GM19438 (cell line): ENCODE results near the gene MECP2.

ENCODE experiments used
- ATAC-seq: cut with Tn5 transposase; IDR thresholded peaks from one replicate; pipeline ENCODE4 v1.9.1; 2021; ENCODE audit warnings: low read depth; ENCODE audit not compliant: unreplicated experiment

Gene MECP2

DNA sequence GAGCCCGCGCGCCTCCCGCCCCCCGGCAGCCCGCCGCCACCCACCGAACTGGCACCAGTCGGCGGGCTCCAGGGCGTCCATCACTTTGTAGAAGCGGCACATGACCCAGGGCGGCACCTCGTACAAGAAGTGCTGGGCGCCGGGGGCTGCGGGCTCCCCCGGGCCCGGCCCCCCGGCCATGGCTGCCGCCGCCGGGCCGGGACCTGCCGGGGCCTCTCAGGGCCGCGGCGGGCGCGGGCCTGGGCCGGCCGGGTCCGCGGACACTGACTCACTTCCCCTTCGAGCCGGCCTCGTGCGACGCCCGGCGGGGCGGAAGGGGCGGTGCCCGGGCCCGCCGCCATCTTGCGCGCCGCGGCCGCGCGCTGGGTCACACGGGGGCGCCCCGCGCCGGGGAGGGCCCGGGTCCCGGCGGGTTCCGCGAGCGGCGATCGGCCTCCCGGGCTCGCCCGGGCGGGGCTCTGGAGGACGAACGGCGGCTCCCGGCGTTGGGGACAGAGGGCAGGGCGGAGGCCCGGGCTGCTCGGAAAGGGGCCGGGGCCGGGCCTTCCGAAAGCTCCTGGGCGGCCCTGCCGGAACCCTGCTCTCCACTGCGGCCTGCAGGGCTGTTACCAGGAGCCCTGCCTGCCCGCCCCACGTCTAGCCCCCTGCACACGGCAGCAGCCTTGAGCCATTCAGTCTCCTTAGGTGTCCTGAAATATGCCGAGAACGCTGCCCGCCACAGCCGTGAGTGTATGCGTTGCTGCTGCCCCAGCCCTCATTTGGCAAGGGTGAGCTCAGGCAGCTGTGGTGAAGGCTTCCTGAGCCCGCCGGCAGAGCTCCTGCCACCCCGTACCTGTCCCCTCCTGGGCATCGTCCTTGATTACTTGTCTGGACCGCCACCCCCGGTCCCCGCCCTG, 77.6 kb downstream of the MECP2 start, which contains the start of gene IRAK1:
IRAK1 (minus strand) TSS at position 270 of the 896 bp plus-strand sequence; CDS start at position 180, 90 bp downstream.
- no peak for ATAC-seq

DNA sequence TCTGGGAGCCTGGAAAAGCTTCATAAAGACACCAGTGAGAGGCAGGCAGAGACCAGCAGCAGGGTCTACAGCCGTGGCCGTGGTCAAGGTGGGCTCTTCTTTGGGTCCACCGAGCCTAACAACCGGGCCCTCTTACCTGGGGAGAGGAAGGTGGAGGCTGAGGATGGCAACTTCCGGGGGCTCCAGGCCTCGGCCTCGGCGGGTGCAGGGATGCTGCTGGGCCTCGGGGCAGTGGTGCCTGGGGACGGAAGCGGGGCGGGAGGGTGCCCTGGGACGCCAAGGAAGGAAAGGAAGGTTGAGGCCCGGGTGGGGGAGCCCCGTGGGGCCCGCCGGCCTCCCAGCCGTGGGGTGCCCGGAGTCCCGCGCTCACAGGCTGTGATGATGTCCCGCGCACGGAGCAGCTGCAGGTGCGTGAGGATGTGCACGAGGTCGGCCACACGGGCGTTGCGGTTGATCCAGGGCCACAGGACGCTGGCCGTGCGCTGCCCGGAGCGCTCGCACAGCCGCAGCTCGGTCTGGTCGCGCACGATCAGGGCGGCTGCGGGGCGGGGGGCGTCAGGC, 78.4 kb downstream of the MECP2 start:
- no peak for ATAC-seq

GRCh38 chrX:154018518-154019060, 78.9 kb downstream of the MECP2 start:
- ATAC-seq = no peak

DNA sequence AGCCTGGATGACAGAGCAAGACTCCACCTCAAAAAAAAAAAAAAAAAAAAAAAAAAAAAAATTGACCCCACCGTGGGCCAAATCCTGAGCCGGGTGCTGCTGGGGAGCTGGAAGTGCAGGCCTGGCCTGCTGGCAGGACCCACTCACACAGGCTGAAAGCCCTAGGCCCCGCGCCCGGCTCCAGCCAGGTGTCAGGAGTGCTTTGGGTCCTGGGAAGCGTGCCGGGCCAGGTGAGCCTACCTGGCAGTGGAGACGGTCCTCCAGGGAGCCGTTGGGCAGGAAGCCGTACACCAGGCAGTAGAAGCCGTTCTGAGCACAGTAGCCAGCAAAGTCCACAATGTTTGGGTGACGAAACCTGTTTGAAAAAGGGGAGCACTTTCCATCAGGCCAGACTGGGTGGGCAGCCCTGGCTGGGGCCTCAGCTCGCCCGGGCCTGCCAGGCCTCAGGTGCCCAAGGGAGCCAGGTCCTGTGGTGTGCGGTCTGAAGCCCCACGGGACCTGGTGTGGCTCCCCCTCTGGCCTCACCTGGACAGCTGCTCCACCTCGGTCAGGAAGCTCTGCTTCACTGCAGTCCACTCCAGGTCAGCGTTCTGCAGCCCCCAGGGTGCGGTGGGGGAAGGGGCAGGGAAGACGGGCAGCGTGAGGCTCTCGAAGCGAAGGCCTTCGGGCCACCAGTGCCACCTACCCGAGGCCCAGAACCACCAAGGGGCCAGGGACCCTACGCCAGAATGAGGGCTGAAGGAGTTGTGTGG, 79.6 kb downstream of the MECP2 start:
- no peak for ATAC-seq

- no peak for ATAC-seq
These were observed 81.0 kb downstream of the MECP2 start for GRCh38 chrX:154016366-154017076.

GRCh38 chrX:154015581-154016264, 81.8 kb downstream of the MECP2 start:
- ATAC-seq = no peak

DNA sequence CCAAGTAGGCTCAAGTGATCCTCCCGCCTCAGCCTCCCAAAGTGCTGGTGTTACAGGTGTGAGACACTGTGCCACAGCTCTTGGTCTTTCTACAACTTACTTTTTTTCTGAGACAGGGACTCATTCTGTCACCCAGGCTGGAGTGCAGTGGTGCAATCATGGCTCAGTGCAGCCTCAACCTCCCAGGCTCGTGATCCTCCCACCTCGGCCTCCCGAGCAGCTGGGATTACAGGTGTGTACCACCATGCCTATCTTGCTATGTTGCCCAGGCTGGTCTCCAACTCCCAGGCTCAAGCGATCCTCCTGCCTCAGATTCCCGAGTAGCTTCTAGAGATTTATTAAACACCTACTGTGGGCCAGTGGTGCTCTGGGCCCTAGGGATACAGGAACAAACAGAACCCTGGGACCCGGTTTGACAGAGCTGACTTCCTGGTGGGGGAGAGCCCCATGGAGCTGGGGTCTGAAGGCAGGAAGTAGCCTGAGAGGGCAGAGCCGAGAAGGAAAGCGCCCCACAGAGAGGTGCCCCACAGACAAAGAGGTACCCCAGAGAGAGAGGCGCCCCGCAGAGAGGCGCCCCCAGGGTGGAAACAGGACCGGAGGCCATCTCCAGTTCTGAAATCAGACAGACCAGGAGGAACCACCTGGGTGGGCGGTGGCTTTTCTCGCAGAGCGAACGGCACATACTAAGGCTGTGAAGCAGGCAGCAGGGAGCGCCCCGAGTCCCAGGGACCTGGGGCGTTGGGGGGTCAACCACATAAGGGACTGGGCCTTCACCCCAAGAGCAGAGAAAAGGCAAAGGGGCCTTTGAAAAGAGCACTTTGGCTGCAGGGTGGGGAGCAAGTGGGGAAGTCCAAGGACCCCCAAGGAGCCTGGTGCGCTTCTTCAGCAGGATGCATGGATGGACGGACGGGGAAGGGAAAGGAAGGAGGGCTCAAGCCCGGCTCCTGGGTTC, 82.8 kb downstream of the MECP2 start:
- no peak for ATAC-seq

- ATAC-seq = no peak
These were observed 83.7 kb downstream of the MECP2 start for GRCh38 chrX:154013614-154014360.

DNA sequence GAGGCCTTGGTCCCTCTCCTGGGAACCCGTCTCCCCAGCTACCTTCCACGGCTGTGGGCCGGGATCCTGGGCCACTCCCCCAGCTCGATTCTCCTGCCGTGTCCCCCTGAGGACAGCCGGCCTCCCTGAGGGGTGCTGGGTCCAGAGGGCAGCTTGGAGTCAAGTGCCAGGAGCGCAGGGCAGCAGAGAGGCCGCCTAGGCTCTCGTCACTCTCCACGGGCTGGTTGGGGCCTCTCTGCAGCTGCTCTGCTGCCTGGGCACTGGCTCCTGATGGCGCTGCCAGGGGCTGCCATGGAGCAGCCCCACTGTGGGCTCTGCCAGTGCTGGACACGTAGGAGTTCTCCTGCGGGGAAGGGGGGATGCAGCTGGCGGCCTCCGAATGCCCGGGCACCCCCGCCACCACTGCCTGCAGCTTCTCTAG, 84.5 kb downstream of the MECP2 start:
- no peak for ATAC-seq

GRCh38 chrX:154012336-154012991, 85.1 kb downstream of the MECP2 start:
- no peak for ATAC-seq

- ATAC-seq = no peak
These were observed 85.9 kb downstream of the MECP2 start for GRCh38 chrX:154011376-154012335.

- no peak for ATAC-seq
These were observed 87.0 kb downstream of the MECP2 start for GRCh38 chrX:154010330-154011087.

- no peak for ATAC-seq
These were observed 89.0 kb downstream of the MECP2 start for GRCh38 chrX:154008521-154008920.

GRCh38 chrX:154006947-154007346, 90.6 kb downstream of the MECP2 start:
- ATAC-seq = no peak

DNA sequence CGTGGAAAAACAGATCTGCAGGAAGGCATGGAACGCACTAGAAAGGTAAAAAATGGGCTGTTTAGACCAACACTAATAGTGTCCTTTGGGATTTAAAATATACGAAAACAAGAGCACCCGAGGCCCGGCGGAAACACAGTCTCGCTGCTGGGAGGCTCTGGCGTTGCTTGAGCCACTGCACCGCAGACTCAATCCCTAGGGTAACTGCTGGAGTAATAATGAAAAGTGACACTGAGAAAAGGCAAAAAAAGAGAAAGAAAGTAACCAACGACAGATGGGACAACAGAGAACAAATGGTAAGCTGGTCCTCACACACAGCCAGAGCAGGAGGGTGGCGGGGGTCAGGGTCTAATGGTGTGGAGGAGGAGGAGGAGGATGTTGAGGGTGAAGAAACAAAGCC, 93.2 kb downstream of the MECP2 start:
- ATAC-seq = no peak
